SK-N-SH (cell line): ENCODE results near the gene DGCR2. TPM values are rescaled to one million over a fixed set of nuclear protein-coding genes. Genes with fewer than 3 reads are reported as not detected.

ENCODE experiments used
- CTCF ChIA-PET: fragments of 300-600, 350-600 bp; formaldehyde crosslinking; extraction: SDS; loops from one replicate; lab custom pipeline; 2021; lab: Yijun Ruan, JAX
- POLR2A ChIA-PET: fragments of 350-600 bp; sonication (Branson Sonifier 250); formaldehyde crosslinking; extraction: SDS; loops from one replicate; lab custom pipeline; 2020; ENCODE audit warnings: antibody characterized with exemption, inconsistent platforms; lab: Yijun Ruan, JAX
- DNase-seq: peaks from one replicate; pipeline ENCODE4 v3.0.0; 2012
- H2AFZ ChIP-seq: fragments of 200-600 bp; sonication (generic); 2 replicates; pipeline ENCODE4 v1.8.1; 2016; ENCODE audit warnings: antibody characterized with exemption, mild to moderate bottlenecking, low read depth
- H3F3A ChIP-seq: fragments of 200-600 bp; sonication (generic); replicated peaks from 2 replicates; pipeline ENCODE3; 2016; ENCODE audit warnings: antibody characterized with exemption, mild to moderate bottlenecking; ENCODE audit not compliant: insufficient read depth
- H3K27ac ChIP-seq, 2 experiments: fragments of 200-500 bp in 1 of 2; fragments of 200-600 bp in 1 of 2; sonication (Bioruptor generic) in 1 of 2; sonication (generic), shearing (Covaris generic) in 1 of 2; 2 replicates each; pipeline versions ENCODE4 v1.5.1 to v1.6.1; 2014 to 2016; ENCODE audit warnings: low read depth in 2 of 2, inconsistent platforms in 1 of 2, low read length in 1 of 2, mild to moderate bottlenecking in 1 of 2, mixed read lengths in 1 of 2
- H3K27me3 ChIP-seq: fragments of 200-600 bp; sonication (generic), shearing (Covaris generic); 2 replicates; pipeline ENCODE4 v1.6.1; 2016; ENCODE audit warnings: mixed run types; ENCODE audit not compliant: insufficient read depth
- H3K36me3 ChIP-seq, 2 experiments: fragments of 200-500 bp in 1 of 2; fragments of 200-600 bp in 1 of 2; sonication (Bioruptor generic) in 1 of 2; sonication (generic) in 1 of 2; replicated peaks in 1 of 2; 2 replicates each; pipeline versions ENCODE3 to v1.5.1; 2014 to 2016; ENCODE audit warnings: low read length in 1 of 2, mild to moderate bottlenecking in 1 of 2; ENCODE audit not compliant: insufficient read depth in 2 of 2, control insufficient read depth in 1 of 2
- H3K4me1 ChIP-seq, 2 experiments: fragments of 200-500 bp in 1 of 2; fragments of 200-600 bp in 1 of 2; sonication (Bioruptor generic) in 1 of 2; sonication (generic), shearing (Covaris generic) in 1 of 2; 2 replicates each; pipeline versions ENCODE4 v1.5.1 to v1.6.1; 2014 to 2016; ENCODE audit warnings: low read depth in 1 of 2, low read length in 1 of 2, mixed run types in 1 of 2; ENCODE audit not compliant: insufficient read depth in 2 of 2, control insufficient read depth in 1 of 2
- H3K4me2 ChIP-seq: fragments of 200-600 bp; sonication (generic), shearing (Covaris generic); 2 replicates; pipeline ENCODE4 v1.6.1; 2017; ENCODE audit warnings: mixed run types
- H3K4me3 ChIP-seq, 2 experiments: fragments of 200-500 bp in 1 of 2; fragments of 200-600 bp in 1 of 2; sonication (Bioruptor generic) in 1 of 2; sonication (generic), shearing (Covaris generic) in 1 of 2; 2 replicates each; pipeline versions ENCODE4 v1.5.1 to v1.8.1; 2014 to 2016; ENCODE audit warnings: low read depth in 2 of 2, inconsistent platforms in 1 of 2, low read length in 1 of 2, mild to moderate bottlenecking in 1 of 2, mixed read lengths in 1 of 2, moderate library complexity in 1 of 2
- H3K79me2 ChIP-seq: fragments of 200-600 bp; sonication (generic); 2 replicates; pipeline ENCODE4 v1.8.1; 2017; ENCODE audit warnings: mild to moderate bottlenecking; ENCODE audit not compliant: insufficient read depth
- H3K9ac ChIP-seq: fragments of 200-600 bp; sonication (generic); 2 replicates; pipeline ENCODE4 v1.6.1; 2017; ENCODE audit warnings: mixed run types
- H3K9me2 ChIP-seq: fragments of 200-600 bp; sonication (generic); 2 replicates; pipeline ENCODE4 v1.6.1; 2017; ENCODE audit warnings: mixed run types
- H3K9me3 ChIP-seq: fragments of 200-600 bp; sonication (generic); 2 replicates; pipeline ENCODE4 v1.6.1; 2017; ENCODE audit warnings: mixed run types, mild to moderate bottlenecking, moderate library complexity
- H4K20me1 ChIP-seq: fragments of 200-600 bp; sonication (generic); 2 replicates; pipeline ENCODE4 v1.6.1; 2017; ENCODE audit warnings: mild to moderate bottlenecking, mixed run types; ENCODE audit not compliant: insufficient read depth
- CHD2 ChIP-seq: fragments of 150-350 bp; IDR thresholded peaks from 2 replicates; pipeline ENCODE4 v1.6.1; 2018; ENCODE audit warnings: low read length; ENCODE audit not compliant: partially characterized antibody
- EP300 ChIP-seq, 2 experiments: IDR thresholded peaks; 2 replicates each; pipeline versions ENCODE4 v1.4.0 to v1.6.1; 2012; ENCODE audit warnings: borderline replicate concordance in 1 of 2, low read depth in 1 of 2, low read length in 1 of 2
- EZH2phosphoT487 ChIP-seq: fragments of 200-600 bp; sonication (generic); IDR thresholded peaks from 2 replicates; pipeline ENCODE4 v1.6.1; 2017; ENCODE audit warnings: low read depth, mixed run types, mild to moderate bottlenecking, antibody characterized with exemption, moderate library complexity, borderline replicate concordance
- GATA2 ChIP-seq: sonication (generic); formaldehyde crosslinking; IDR thresholded peaks from 2 replicates; pipeline ENCODE4 v1.5.0; 2020; ENCODE audit warnings: mild to moderate bottlenecking, missing genetic modification reagents
- JUND ChIP-seq: IDR thresholded peaks from 2 replicates; pipeline ENCODE4 v1.4.0; 2012
- MEF2A ChIP-seq: IDR thresholded peaks from 2 replicates; pipeline ENCODE4 v1.4.0; 2012; ENCODE audit warnings: low read depth, borderline replicate concordance
- MXI1 ChIP-seq: IDR thresholded peaks from 2 replicates; pipeline ENCODE4 v1.6.1; 2012; ENCODE audit warnings: mild to moderate bottlenecking, low read depth, low read length, improper control_type of control experiment
- NRF1 ChIP-seq: IDR thresholded peaks from 2 replicates; pipeline ENCODE4 v1.6.1; 2012; ENCODE audit warnings: low read depth, mild to moderate bottlenecking, low read length
- POLR2AphosphoS5 ChIP-seq: IDR thresholded peaks from 2 replicates; pipeline ENCODE4 v1.6.1; 2012; ENCODE audit warnings: low read depth, low read length
- RAD21 ChIP-seq: IDR thresholded peaks from 2 replicates; pipeline ENCODE4 v1.6.1; 2012; ENCODE audit warnings: mild to moderate bottlenecking, low read length
- RCOR1 ChIP-seq: fragments of 150-350 bp; IDR thresholded peaks from 2 replicates; pipeline ENCODE4 v1.6.1; 2017; ENCODE audit warnings: antibody characterized with exemption, low read length
- TAF1 ChIP-seq: IDR thresholded peaks from 2 replicates; pipeline ENCODE4 v1.6.1; 2012; ENCODE audit warnings: low read depth, mild to moderate bottlenecking, low read length, moderate library complexity, borderline replicate concordance
- TCF12 ChIP-seq: IDR thresholded peaks from 2 replicates; pipeline ENCODE4 v1.4.0; 2012
- WGBS: methylation state at CpG from one replicate; pipeline ENCODE4 v1.1.6; 2017; ENCODE audit warnings: low lambda C conversion rate; 5-methylcytosine and 5-hydroxymethylcytosine counted together
- polyA plus RNA-seq, 3 experiments: library from polyadenylated mRNA; depleted of rRNA; stranded (reverse); fragments of >200 nt; gene quantifications; 2 replicates each; pipeline ENCODE4 v1.2.3, GENCODE V29; 2012
- TF ChIP-seq, protein P1 (sequence below): IDR thresholded peaks from 2 replicates; pipeline ENCODE4; 2012
- TF ChIP-seq, protein P2 (sequence below): IDR thresholded peaks from 2 replicates; pipeline ENCODE4 v1.4.0; 2012; ENCODE audit warnings: low read depth, borderline replicate concordance
- TF ChIP-seq, protein P3 (sequence below): IDR thresholded peaks from 2 replicates; pipeline ENCODE4 v1.4.0; 2012; ENCODE audit warnings: low read depth

The DGCR2 gene
- polyA plus RNA-seq, 1 of the 3 experiments (the other 2 are of a cell fraction), result 30.4 TPM

DNA sequence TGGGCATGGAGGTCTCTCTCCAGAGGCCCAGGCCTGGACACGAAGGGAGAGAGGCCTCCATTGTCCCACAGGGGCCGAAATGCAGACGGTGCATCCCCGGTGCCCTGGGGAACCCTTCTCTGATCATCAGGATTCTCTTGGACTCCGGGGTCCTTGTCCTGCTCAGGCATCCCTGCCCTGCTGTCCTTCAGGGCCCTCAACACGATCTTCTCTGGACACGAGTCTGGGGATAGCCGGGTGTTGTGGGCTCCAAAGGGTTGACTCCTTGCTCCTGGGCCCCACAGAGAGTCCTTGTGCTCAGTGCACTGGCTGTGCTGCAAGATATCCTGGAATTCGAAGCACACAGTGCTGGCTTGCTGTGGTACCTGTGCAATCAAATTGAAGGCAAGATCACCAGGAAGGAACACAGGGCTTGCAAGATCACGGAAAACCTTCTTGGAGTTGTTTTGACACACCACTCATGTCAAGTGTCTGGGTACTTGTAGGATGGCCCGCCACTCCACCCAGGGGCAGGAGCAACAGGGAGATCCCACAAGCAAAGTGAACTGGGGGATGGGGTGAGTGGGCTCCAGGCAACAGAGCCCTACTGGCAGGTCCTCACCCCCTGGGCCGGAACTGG lies 124.8 kb downstream of the DGCR2 start (continued):
- TF ChIP-seq, protein P1, sequence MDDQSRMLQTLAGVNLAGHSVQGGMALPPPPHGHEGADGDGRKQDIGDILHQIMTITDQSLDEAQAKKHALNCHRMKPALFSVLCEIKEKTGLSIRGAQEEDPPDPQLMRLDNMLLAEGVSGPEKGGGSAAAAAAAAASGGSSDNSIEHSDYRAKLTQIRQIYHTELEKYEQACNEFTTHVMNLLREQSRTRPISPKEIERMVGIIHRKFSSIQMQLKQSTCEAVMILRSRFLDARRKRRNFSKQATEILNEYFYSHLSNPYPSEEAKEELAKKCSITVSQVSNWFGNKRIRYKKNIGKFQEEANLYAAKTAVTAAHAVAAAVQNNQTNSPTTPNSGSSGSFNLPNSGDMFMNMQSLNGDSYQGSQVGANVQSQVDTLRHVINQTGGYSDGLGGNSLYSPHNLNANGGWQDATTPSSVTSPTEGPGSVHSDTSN, result no peak
- TF ChIP-seq RAD21 (no peak), JUND (no peak), RCOR1 (no peak), TAF1 (no peak)

DNA sequence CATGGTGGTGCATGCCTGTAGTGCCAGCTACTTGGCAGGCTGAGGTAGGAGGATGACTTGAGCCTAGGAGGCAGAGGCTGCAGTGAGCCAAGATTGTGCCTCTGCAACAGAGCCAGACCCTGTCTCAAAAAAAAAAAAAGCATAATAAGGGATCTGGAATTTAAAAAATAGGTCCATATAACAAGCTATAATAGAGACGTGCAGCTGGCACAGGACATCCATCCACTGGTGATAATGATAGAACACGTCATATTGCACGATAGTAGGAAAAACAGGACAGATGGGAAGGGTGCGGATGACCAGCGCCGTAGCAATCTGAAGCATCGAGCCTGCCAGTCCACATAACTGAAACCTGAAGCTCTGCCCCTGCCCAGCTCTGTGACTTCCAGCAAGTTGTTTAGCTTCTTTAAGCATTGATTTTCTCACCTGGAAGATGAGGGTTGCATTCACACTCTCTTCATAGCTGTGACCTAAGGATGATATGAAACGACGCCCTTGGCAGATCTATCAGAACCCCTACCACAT lies 125.8 kb downstream of the DGCR2 start:
- Histone ChIP-seq H3K9ac (no peak overlapping the region), H2AFZ (no peak overlapping the region), H3F3A (no peaks in the 10 kb centered on the region), H3K4me2 (no peak overlapping the region), H4K20me1 (no peaks in the 10 kb centered on the region), H3K27ac (no peak overlapping the region), H3K4me3 (no peak overlapping the region), H3K27me3 (no peaks in the 10 kb centered on the region), H3K79me2 (no peaks in the 10 kb centered on the region), H3K9me3 (no peaks in the 10 kb centered on the region), H3K36me3 (no peaks in the 10 kb centered on the region), H3K4me1 (peaks cover 0 to 7% of the 10 kb centered on the region in 2 experiments; a peak in 1 of 4 replicates), H3K9me2 (no peaks in the 10 kb centered on the region)
- no peak for DNase-seq
- ChIA-PET POLR2A (no interaction called here), CTCF (no interaction called here)
- WGBS, result 72% methylated on average over 9 of the region's 9 CpGs
- TF ChIP-seq RCOR1 (no peak), NRF1 (no peak), CHD2 (no peak), POLR2AphosphoS5 (no peak), EP300 (IDR thresholded peaks at IDR 0.05; ENCODE audit: borderline replicate concordance in 1 of 2, low read depth in 1 of 2, low read length in 1 of 2) (no peak), EZH2phosphoT487 (no peak), GATA2 (CRISPR knock-in tag) (no peak), TCF12 (no peak), JUND (no peak), MEF2A (no peak), MXI1 (no peak)
- TF ChIP-seq, protein P2, sequence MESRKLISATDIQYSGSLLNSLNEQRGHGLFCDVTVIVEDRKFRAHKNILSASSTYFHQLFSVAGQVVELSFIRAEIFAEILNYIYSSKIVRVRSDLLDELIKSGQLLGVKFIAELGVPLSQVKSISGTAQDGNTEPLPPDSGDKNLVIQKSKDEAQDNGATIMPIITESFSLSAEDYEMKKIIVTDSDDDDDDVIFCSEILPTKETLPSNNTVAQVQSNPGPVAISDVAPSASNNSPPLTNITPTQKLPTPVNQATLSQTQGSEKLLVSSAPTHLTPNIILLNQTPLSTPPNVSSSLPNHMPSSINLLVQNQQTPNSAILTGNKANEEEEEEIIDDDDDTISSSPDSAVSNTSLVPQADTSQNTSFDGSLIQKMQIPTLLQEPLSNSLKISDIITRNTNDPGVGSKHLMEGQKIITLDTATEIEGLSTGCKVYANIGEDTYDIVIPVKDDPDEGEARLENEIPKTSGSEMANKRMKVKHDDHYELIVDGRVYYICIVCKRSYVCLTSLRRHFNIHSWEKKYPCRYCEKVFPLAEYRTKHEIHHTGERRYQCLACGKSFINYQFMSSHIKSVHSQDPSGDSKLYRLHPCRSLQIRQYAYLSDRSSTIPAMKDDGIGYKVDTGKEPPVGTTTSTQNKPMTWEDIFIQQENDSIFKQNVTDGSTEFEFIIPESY, result no peak
- TF ChIP-seq, protein P3, sequence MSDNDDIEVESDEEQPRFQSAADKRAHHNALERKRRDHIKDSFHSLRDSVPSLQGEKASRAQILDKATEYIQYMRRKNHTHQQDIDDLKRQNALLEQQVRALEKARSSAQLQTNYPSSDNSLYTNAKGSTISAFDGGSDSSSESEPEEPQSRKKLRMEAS, result no peak
